ENCODE results near the gene DTX4. TPM values are rescaled to one million over a fixed set of nuclear protein-coding genes. Genes with fewer than 3 reads are reported as not detected.
"Not testable (repeated sequence)": the region's sequence is repeated elsewhere in the genome, so short reads cannot be mapped to it uniquely, and the experiment has no call there.

The DTX4 gene
- total RNA-seq (2022) (56.7 and 65.8 TPM in 2 replicates), Bru-seq, nascent RNA (percentile 83 among the genes with signal in this experiment), BruChase-seq, experiment 1, labeled RNA remaining after a 6-hour chase (percentile 82 among the genes with signal in this experiment), BruChase-seq, experiment 2, labeled RNA remaining after a 2-hour chase (percentile 83 among the genes with signal in this experiment)
- long read RNA-seq, full-length matches to known transcripts = 13 of 50 reads
- long read RNA-seq, partial matches to known transcripts = 36 of 50 reads
- long read RNA-seq, other reads (novel, unspliced or antisense) = 1 of 50 reads

DNA sequence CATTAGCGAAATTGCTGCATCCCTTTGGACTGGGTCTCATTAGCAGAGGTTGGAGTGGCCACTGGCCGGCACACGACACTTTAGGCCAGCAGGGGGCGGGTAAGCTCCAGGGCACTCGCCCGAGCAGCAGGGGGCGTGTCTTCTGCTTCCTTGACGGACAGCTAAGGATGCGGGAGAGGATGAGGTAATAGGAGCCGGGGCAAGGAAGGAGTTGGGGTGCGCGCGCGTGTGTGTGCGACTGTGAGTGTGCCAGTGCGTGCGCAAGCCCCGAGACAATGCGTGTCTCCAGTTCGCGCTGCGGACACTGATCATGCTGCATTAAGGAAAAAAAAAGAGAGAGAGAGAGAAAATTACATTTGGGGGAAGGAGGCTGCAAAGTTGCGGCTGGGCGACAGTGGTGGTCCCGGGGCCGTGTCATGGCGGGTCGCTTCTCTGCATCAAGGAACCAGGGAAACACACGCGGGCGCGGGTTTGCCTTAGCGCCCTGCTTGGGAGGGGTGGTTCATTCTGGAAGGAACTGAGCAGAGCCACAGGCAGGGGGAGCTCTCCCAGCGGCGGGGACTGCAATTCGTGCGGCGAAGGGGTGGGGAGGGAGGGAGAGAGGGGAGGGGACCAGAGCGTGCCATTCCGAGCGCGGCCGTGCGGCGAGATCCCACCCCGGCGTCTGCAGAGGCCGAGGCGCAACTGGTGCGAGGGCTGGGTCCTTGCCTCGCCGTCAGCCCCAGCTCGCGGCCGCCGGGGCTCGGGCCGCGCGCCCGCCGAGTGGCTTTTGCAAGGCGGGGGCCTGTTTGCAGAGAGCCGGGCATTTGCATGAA, at the start of gene DTX4:
TSS of gene DTX4 (plus strand) at position 625 of the 815 bp plus-strand sequence. CDS start 464 bp downstream, outside the sequence.
- peak; percentile 78 for TF ChIP-seq CTCF (IDR thresholded peaks at IDR 0.05; ENCODE audit: unreplicated experiment)
- no TSS peak for BruUV-seq (replicated peaks)
- Mint-ChIP-seq H3K27ac (ENCODE audit: unreplicated experiment) (peak within 1 kb of the TSS; percentile 82), H3K9me3 (ENCODE audit: low read depth, unreplicated experiment) (no peaks in the 10 kb centered on the region), H3K4me1 (ENCODE audit: low read depth, unreplicated experiment) (peaks cover 24% of the 10 kb centered on the region), H3K36me3 (ENCODE audit: insufficient read depth, unreplicated experiment) (peaks cover 31% of the 10 kb centered on the region), H3K4me3 (ENCODE audit: low read depth, unreplicated experiment) (no peak within 1 kb of the TSS), H3K27me3 (ENCODE audit: unreplicated experiment) (no peaks in the 10 kb centered on the region)
- CTCF ChIA-PET = interaction anchor here (0.6 to 1.9 kb wide), 20 partner anchors 8 to 507 kb away, joined by 3 to 137 read pairs (median 5); partner anchors contain the start of gene OR5A2
- peak; percentile 96 for DNase-seq
- intact Hi-C loops (cut with micrococcal nuclease; ENCODE audit: unreplicated experiment) = loop anchor here (1.0 to 2.0 kb wide), 5 partner anchors 15 to 259 kb away; no protein-coding TSS in a partner anchor

DNA sequence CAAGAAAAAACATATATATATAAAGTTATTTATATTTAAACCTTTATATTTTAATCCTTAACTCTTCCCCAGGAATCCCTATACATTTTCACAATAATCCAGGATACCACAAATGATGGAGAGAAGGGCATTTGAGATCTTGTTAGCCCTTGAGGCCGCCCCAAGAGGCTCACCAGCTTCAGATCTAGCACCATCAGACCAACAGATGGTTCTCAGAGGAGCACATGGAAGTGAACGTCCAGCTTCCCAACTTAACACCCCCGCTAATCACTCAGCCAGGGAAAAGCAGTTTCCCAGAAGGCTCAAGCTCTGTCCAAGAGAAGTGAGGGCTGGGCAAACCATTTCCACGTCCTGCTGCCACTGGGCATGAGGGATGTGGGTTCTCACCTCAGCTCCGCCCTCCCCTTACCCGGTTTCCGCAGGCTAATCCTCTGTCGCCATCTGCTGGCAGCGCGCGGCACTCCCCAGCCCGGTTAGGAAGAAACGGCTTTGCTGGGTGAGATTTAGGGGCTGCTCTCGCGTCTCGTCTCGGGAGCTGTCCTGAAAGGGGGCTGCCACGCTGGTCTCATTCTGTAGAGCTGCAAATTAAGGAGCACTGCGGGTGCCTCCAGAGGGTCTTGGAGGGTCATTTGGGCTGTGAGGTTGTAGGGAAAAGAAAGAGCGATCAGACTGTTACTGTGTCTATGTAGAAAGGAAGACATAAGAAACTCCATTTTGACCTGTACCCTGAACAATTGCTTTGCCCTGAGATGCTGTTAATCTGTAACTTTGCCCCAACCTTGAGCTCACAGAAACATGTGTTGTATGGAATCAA, 36.1 kb upstream of the DTX4 start:
- no peak overlapping the region for H3K4me3 Mint-ChIP-seq (ENCODE audit: low read depth, unreplicated experiment)
- H3K27ac Mint-ChIP-seq (ENCODE audit: unreplicated experiment) = no peak overlapping the region
- no peaks in the 10 kb centered on the region for H3K27me3 Mint-ChIP-seq (ENCODE audit: unreplicated experiment)
- TF ChIP-seq CTCF (IDR thresholded peaks at IDR 0.05; ENCODE audit: unreplicated experiment) = peak; percentile 75
- H3K9me3 Mint-ChIP-seq (ENCODE audit: low read depth, unreplicated experiment) = peaks cover 11% of the 10 kb centered on the region
- peak; percentile 78 for DNase-seq
- H3K4me1 Mint-ChIP-seq (ENCODE audit: low read depth, unreplicated experiment) = peaks cover 12% of the 10 kb centered on the region
- CTCF ChIA-PET = interaction anchor here (0.8 to 1.1 kb wide), 4 partner anchors 13 to 77 kb away, joined by 3 to 7 read pairs (median 4); partner anchors contain the start of gene FAM111B
- intact Hi-C loops (cut with micrococcal nuclease; ENCODE audit: unreplicated experiment) = loop anchor here (2.0 kb wide), 2 partner anchors 39 to 83 kb away; no protein-coding TSS in a partner anchor
- no TSS peak for BruUV-seq (replicated peaks)
- peaks cover 20% of the 10 kb centered on the region for H3K36me3 Mint-ChIP-seq (ENCODE audit: insufficient read depth, unreplicated experiment)

GRCh38 chr11:59136551-59136950, 35.4 kb upstream of the DTX4 start:
- not testable (repeated sequence) for H3K27ac Mint-ChIP-seq (ENCODE audit: unreplicated experiment); H3K9me3 Mint-ChIP-seq (ENCODE audit: low read depth, unreplicated experiment); BruUV-seq (replicated peaks); DNase-seq; H3K4me3 Mint-ChIP-seq (ENCODE audit: low read depth, unreplicated experiment); H3K27me3 Mint-ChIP-seq (ENCODE audit: unreplicated experiment)
- Mint-ChIP-seq H3K4me1 (ENCODE audit: low read depth, unreplicated experiment) (peaks cover 19% of the 10 kb centered on the region), H3K36me3 (ENCODE audit: insufficient read depth, unreplicated experiment) (peaks cover 19% of the 10 kb centered on the region)
- CTCF ChIA-PET = interaction anchor here (1.1 kb wide), 2 partner anchors 12 to 14 kb away, joined by 3 to 4 read pairs; no protein-coding TSS in a partner anchor
- intact Hi-C loops (cut with micrococcal nuclease; ENCODE audit: unreplicated experiment) = loop anchor here (2.0 kb wide), 2 partner anchors 40 to 84 kb away; no protein-coding TSS in a partner anchor

- intact Hi-C loops (cut with micrococcal nuclease; ENCODE audit: unreplicated experiment) = loop anchor here (2.0 kb wide), 2 partner anchors 40 to 84 kb away; no protein-coding TSS in a partner anchor
- H3K4me3 Mint-ChIP-seq (ENCODE audit: low read depth, unreplicated experiment) = no peak overlapping the region
- H3K9me3 Mint-ChIP-seq (ENCODE audit: low read depth, unreplicated experiment) = peaks cover 6% of the 10 kb centered on the region
- peaks cover 23% of the 10 kb centered on the region for H3K36me3 Mint-ChIP-seq (ENCODE audit: insufficient read depth, unreplicated experiment)
- no peak for TF ChIP-seq CTCF (IDR thresholded peaks at IDR 0.05; ENCODE audit: unreplicated experiment)
- no TSS peak for BruUV-seq (replicated peaks)
- DNase-seq = no peak
- H3K4me1 Mint-ChIP-seq (ENCODE audit: low read depth, unreplicated experiment) = peaks cover 25% of the 10 kb centered on the region
- H3K27me3 Mint-ChIP-seq (ENCODE audit: unreplicated experiment) = no peaks in the 10 kb centered on the region
- CTCF ChIA-PET = no interaction called here
- H3K27ac Mint-ChIP-seq (ENCODE audit: unreplicated experiment) = no peak overlapping the region
Measured at GRCh38 chr11:59137190-59137589, 34.7 kb upstream of the DTX4 start.

Measured in Calu3 (cell line).